Ishikawa (cell line): ENCODE measurements around the gene JARID2.

Experiments
- EP300 ChIP-seq: IDR thresholded peaks from 2 replicates; pipeline ENCODE4 v1.6.1; 2012; ENCODE audit warnings: borderline replicate concordance
- FOXM1 ChIP-seq: IDR thresholded peaks from 2 replicates; pipeline ENCODE4 v1.6.1; 2012; ENCODE audit warnings: low read depth, borderline replicate concordance
- TCF12 ChIP-seq: IDR thresholded peaks from 2 replicates; pipeline ENCODE4 v1.6.1; 2012; ENCODE audit warnings: low read depth
- TF ChIP-seq, protein P1 (sequence below): IDR thresholded peaks from 2 replicates; pipeline ENCODE4 v1.6.1; 2012
- TF ChIP-seq, protein P2 (sequence below): IDR thresholded peaks from 2 replicates; pipeline ENCODE4 v1.6.1; 2012; ENCODE audit warnings: low read depth, mild to moderate bottlenecking

GRCh38 chr6:15338476-15338875 is 92.6 kb downstream of the JARID2 start:
- TF ChIP-seq EP300 (no peak), FOXM1 (no peak), TCF12 (no peak)
- TF ChIP-seq, protein P1, sequence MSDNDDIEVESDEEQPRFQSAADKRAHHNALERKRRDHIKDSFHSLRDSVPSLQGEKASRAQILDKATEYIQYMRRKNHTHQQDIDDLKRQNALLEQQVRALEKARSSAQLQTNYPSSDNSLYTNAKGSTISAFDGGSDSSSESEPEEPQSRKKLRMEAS, result no peak
- TF ChIP-seq, protein P2, sequence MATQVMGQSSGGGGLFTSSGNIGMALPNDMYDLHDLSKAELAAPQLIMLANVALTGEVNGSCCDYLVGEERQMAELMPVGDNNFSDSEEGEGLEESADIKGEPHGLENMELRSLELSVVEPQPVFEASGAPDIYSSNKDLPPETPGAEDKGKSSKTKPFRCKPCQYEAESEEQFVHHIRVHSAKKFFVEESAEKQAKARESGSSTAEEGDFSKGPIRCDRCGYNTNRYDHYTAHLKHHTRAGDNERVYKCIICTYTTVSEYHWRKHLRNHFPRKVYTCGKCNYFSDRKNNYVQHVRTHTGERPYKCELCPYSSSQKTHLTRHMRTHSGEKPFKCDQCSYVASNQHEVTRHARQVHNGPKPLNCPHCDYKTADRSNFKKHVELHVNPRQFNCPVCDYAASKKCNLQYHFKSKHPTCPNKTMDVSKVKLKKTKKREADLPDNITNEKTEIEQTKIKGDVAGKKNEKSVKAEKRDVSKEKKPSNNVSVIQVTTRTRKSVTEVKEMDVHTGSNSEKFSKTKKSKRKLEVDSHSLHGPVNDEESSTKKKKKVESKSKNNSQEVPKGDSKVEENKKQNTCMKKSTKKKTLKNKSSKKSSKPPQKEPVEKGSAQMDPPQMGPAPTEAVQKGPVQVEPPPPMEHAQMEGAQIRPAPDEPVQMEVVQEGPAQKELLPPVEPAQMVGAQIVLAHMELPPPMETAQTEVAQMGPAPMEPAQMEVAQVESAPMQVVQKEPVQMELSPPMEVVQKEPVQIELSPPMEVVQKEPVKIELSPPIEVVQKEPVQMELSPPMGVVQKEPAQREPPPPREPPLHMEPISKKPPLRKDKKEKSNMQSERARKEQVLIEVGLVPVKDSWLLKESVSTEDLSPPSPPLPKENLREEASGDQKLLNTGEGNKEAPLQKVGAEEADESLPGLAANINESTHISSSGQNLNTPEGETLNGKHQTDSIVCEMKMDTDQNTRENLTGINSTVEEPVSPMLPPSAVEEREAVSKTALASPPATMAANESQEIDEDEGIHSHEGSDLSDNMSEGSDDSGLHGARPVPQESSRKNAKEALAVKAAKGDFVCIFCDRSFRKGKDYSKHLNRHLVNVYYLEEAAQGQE, result no peak
